BE2C (cell line): Measurements from ENCODE around the gene PRPF8.
"Not testable (repeated sequence)": the region's sequence is repeated elsewhere in the genome, so short reads cannot be mapped to it uniquely, and the experiment has no call there.

Source experiments
- DNase-seq: peaks from one replicate; pipeline ENCODE4 v3.0.0-alpha.2; 2020
- H3K27me3 ChIP-seq: fragments of 250-450 bp; sonication (Bioruptor Pico); 2 replicates; pipeline ENCODE4 v1.5.1; 2020; ENCODE audit warnings: mild to moderate bottlenecking
- H3K36me3 ChIP-seq: fragments of 250-450 bp; sonication (Bioruptor Pico); 2 replicates; pipeline ENCODE4 v1.5.1; 2020; ENCODE audit warnings: mild to moderate bottlenecking
- H3K4me1 ChIP-seq: fragments of 250-450 bp; sonication (Bioruptor Pico); 2 replicates; pipeline ENCODE4 v1.5.1; 2020
- H3K4me3 ChIP-seq: 2 replicates; pipeline ENCODE4 v1.5.1; 2011; ENCODE audit warnings: low read depth, low read length
- H3K9me3 ChIP-seq: fragments of 250-450 bp; sonication (Bioruptor Pico); 2 replicates; pipeline ENCODE4 v1.5.1; 2020
- CTCF ChIP-seq: IDR thresholded peaks from 2 replicates; pipeline ENCODE4 v1.5.1; 2012; ENCODE audit warnings: mild to moderate bottlenecking, low read depth, low read length

Gene PRPF8

GRCh38 chr17:1683459-1683858 lies 1.2 kb downstream of the PRPF8 start:
- H3K4me3 ChIP-seq: peak overlapping the region; percentile 85
- peaks cover 45% of the 10 kb centered on the region for H3K36me3 ChIP-seq

GRCh38 chr17:1676401-1676800 lies 8.3 kb downstream of the PRPF8 start:
- no peaks in the 10 kb centered on the region for H3K9me3 ChIP-seq
- no peaks in the 10 kb centered on the region for H3K4me1 ChIP-seq
- H3K27me3 ChIP-seq: no peaks in the 10 kb centered on the region
- TF ChIP-seq CTCF: no peak
- peaks cover 87% of the 10 kb centered on the region for H3K36me3 ChIP-seq
- H3K4me3 ChIP-seq: no peak overlapping the region
- DNase-seq: no peak

More at GRCh38 chr17:1683459-1683858, 1.2 kb downstream of the PRPF8 start:
- DNase-seq: no peak
- Histone ChIP-seq H3K27me3 (no peaks in the 10 kb centered on the region), H3K9me3 (no peaks in the 10 kb centered on the region), H3K4me1 (no peaks in the 10 kb centered on the region)
- no peak for TF ChIP-seq CTCF

GRCh38 chr17:1673041-1673785 lies 11.5 kb downstream of the PRPF8 start:
- Histone ChIP-seq H3K36me3 (peaks cover 81% of the 10 kb centered on the region), H3K9me3 (no peaks in the 10 kb centered on the region), H3K4me1 (peaks cover 3% of the 10 kb centered on the region), H3K4me3 (no peak overlapping the region), H3K27me3 (no peaks in the 10 kb centered on the region)
- TF ChIP-seq CTCF: no peak
- no peak for DNase-seq

GRCh38 chr17:1663934-1664333 lies 20.7 kb downstream of the PRPF8 start:
- not testable (repeated sequence) for DNase-seq, H3K4me1 ChIP-seq, H3K9me3 ChIP-seq, H3K27me3 ChIP-seq, H3K4me3 ChIP-seq
- H3K36me3 ChIP-seq: peaks cover 48% of the 10 kb centered on the region

- H3K36me3 ChIP-seq: peaks cover 56% of the 10 kb centered on the region
- DNase-seq: no peak
- H3K4me3 ChIP-seq: no peak overlapping the region
- no peaks in the 10 kb centered on the region for H3K27me3 ChIP-seq
- H3K9me3 ChIP-seq: no peaks in the 10 kb centered on the region
- H3K4me1 ChIP-seq: no peaks in the 10 kb centered on the region
- TF ChIP-seq CTCF: no peak
Measured at GRCh38 chr17:1661045-1661444, 23.6 kb downstream of the PRPF8 start.

GRCh38 chr17:1658100-1658499 lies 26.6 kb downstream of the PRPF8 start:
- no peaks in the 10 kb centered on the region for H3K27me3 ChIP-seq
- no peaks in the 10 kb centered on the region for H3K4me1 ChIP-seq
- peaks cover 71% of the 10 kb centered on the region for H3K36me3 ChIP-seq
- DNase-seq: no peak
- H3K9me3 ChIP-seq: no peaks in the 10 kb centered on the region
- no peak overlapping the region for H3K4me3 ChIP-seq
- no peak for TF ChIP-seq CTCF
